ENCODE data around the gene TRAPPC12. TPM values are rescaled to one million over a fixed set of nuclear protein-coding genes. Genes with fewer than 3 reads are reported as not detected.

Gene TRAPPC12
- total RNA-seq, result 66.6 and 70.2 TPM in 2 replicates

DNA sequence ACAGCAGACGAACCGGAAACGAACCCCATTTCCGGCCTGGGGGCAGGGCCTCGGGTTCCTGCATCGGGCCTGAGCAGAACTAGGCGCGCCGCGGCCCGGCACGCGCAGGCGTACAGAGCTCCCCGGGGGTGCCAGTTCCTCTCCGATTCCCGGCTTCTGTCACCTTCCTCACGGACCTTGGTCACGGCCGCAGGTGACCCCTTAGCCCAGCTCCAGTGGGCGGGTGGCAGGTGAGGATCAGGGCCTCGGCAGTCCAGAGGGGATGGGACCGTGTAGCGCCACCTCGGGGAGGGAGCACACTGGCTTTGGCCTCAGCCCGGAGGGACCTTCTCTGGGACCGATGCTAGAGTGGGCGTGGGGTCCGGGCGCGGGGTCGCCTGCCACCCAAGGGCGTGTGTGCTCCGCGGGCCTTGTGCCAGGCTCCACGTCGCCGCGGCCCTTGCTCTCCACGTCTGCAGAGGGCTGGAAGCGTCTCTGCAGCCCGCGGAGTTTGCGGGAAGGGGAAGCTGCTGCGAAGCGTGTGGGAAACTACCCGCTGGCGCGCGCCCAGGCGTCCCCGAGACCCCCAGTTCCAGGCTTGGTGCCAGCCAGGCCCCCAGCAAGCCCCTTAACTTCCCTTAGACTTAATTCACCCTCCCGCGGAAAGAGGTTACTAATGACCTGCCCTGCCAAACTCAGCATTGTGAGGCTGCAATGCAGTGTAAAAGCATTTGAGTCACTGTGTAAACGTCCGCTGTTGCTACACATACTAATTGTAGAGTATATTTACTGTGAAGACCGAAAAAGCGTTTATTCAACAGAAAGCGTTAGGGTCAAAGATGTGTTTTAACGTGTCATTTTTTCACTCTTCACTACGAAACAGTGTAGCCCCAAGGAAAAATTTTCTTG is at the start of gene TRAPPC12:
TSS of gene TRAPPC12 (plus strand) at position 48 of the 888 bp plus-strand sequence. CDS start 7,930 bp downstream, outside the sequence.

DNA sequence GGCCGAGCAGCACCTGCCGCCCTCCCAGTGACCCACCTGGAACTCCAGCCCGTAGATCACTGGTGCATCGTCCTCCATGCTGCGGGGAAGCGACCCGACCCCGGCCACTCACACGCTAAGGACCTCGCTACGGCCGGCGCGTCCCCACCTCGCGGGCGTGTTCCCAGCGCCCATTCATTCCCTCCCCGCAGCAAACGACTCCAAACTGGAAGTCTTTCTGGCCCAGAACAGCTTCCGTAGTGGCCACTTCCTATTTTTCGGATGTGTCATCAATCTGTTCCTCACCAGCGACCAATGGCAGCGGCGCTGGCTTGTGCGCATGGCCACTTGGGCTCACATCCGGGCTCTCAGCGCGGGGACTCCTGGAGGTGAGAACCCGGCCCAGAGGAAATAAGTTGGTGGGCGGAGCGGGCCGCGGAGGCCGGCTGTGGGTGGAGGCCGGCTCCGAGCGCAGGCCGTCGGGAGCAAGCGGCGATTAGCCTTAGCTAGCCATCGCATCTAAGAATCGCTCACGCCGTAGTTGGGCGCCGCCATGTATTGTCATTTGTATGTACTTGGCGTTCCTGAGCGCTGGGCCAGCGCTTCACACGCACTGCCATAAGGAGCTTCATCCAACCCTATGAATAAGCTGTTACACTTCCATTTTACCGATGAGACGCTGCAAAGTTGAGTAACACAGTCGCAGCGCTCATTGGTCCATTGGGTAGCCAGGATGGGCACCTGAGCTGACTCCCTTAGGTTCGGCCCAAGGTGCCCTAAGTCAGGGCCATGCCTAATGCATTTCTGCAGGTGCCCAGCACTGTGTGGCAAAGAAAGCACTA is 1.7 kb upstream of the TRAPPC12 start, which contains the start of gene EIPR1:
TSS of gene EIPR1 (minus strand) at position 207 of the 821 bp plus-strand sequence. CDS start at position 78, 129 bp downstream.

DNA sequence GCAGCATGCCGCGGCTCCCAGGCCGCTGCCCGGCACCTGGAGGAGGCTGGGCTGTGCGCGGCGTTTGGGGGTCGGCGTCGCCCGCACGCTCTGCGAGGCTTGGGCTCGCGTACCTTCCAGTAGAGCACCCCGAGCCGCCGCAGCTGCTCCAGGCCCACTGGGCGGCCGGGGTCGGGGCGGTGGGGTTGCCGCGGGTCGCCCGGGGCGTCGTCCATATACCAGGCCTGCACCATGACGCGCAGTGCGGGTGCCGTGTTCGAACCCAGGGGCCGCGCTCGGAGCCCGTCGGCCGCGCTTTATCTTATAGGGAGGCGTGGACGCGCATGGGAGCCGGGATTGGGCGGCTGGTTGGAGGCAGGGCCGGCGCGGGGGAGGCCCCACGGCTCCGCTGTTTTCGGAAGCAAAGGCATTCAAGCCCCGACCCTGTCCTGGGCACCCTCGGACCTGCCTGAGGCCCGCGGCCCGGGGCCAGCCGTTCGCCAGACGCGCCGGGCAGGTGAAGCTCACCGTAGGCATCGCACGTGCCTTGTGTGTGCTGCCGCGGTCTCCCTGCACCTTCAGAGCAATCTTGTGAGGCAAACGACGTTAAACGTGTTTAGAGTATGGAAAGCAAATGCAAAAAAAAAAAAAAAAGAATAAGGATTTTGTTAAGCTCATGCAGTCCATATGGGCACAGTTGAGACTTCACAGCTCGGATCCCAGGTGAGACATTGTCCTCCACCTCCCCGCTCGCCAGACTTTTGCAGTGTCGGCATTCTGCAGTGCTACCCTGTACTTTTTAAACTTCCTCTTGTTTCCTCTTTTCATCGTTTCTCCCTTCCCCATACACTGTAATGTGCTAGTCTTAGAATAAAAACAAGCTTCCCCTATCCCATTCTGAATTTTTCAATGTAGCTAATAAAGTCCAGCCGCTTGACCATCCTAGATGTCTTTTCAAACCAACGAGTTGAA is 140.0 kb downstream of the TRAPPC12 start, which contains the start of gene ADI1:
TSS of gene ADI1 (minus strand) at position 277 of the 951 bp plus-strand sequence. CDS start at position 233, 44 bp downstream.

Other genes with a start within 250 kb of the TRAPPC12 start
- gene EIPR1, start 1.9 kb upstream of the TRAPPC12 start, total RNA-seq, result 17.4 and 21.4 TPM in 2 replicates
- 68.2 and 69.4 TPM in 2 replicates for gene ADI1, start 139.8 kb downstream of the TRAPPC12 start, total RNA-seq
- gene RNASEH1, start 178.6 kb downstream of the TRAPPC12 start, total RNA-seq, result 34.3 and 37.9 TPM in 2 replicates
- gene RPS7, start 195.6 kb downstream of the TRAPPC12 start, total RNA-seq, result 1,629 and 1,713 TPM in 2 replicates
- gene COLEC11, start 215.4 kb downstream of the TRAPPC12 start, total RNA-seq, result 0.32 TPM in 1 of 2 replicates, not detected in the other

All from articular chondrocyte of knee joint (primary cell).